HepG2 (cell line): Measurements from ENCODE around the gene UTP4. TPM values are rescaled to one million over a fixed set of nuclear protein-coding genes. Genes with fewer than 3 reads are reported as not detected.

ENCODE experiments used
- ATAC-seq: fragments of 200-7000 bp; cut with Tn5 transposase; 3 replicates; pipeline ENCODE4 v1.9.1; 2020; ENCODE audit warnings: mild to moderate bottlenecking, moderate library complexity
- Bru-seq: library from RNA; stranded (reverse); fragments of 400-500 nt; gene quantifications from one replicate; lab custom pipeline; 2021; lab: Mats Ljungman, UMichigan
- BruChase-seq, 2 experiments: library from RNA; stranded (reverse); fragments of 400-500 nt; gene quantifications; one replicate each; lab custom pipeline; 2021; lab: Mats Ljungman, UMichigan
- BruUV-seq: library from RNA; stranded (reverse); fragments of 400-500 nt; replicated peaks from 2 replicates; lab custom pipeline; 2021; lab: Mats Ljungman, UMichigan
- CTCF ChIA-PET: fragments of 300-600 bp; formaldehyde crosslinking; extraction: SDS; loops from one replicate; lab custom pipeline; 2021; ENCODE audit warnings: low total read pairs, inconsistent platforms, low intra/inter-chr PET ratio; lab: Yijun Ruan, JAX
- POLR2A ChIA-PET: fragments of 350-600 bp; sonication (Branson Sonifier 250); formaldehyde crosslinking; loops from one replicate; lab custom pipeline; 2020; ENCODE audit warnings: antibody characterized with exemption, inconsistent platforms; lab: Yijun Ruan, JAX
- DNase-seq: peaks from one replicate; pipeline ENCODE4 v3.0.0-alpha.2; 2015; ENCODE audit warnings: low spot score
- FAIRE-seq: peaks from 3 replicates; lab custom pipeline; 2011; peaks lifted over from hg19 to GRCh38; lab: Jason Lieb, UNC
- H2AFZ ChIP-seq: one replicate; pipeline ENCODE4 v1.6.1; 2011; ENCODE audit warnings: low read length, inconsistent platforms
- H3K27ac ChIP-seq: fragments of 300-600 bp; 3 replicates; pipeline ENCODE4 v1.8.0; 2011; ENCODE audit warnings: mixed run types, mild to moderate bottlenecking, mixed read lengths, low read length, inconsistent platforms; ENCODE audit not compliant: insufficient read depth; ENCODE audit errors: extremely low read length
- H3K27me3 ChIP-seq, 2 experiments: fragments of 200-600 bp in 1 of 2; 2 replicates in 1 of 2; 3 replicates in 1 of 2; pipeline versions ENCODE4 v1.6.0 to v1.8.0; 2011; ENCODE audit warnings: low read length in 2 of 2, mild to moderate bottlenecking in 2 of 2, moderate library complexity in 2 of 2, inconsistent platforms in 1 of 2; ENCODE audit not compliant: insufficient read depth in 2 of 2, control insufficient read depth in 1 of 2
- H3K36me3 ChIP-seq, 2 experiments: fragments of 200-600 bp in 1 of 2; replicated peaks in 1 of 2; 2 replicates in 1 of 2; 3 replicates in 1 of 2; pipeline versions ENCODE4 v1.5.1 to v1.8.0; 2011; ENCODE audit warnings: low read length in 2 of 2, inconsistent platforms in 1 of 2; ENCODE audit not compliant: insufficient read depth in 2 of 2, control insufficient read depth in 1 of 2
- H3K4me1 ChIP-seq: 2 replicates; pipeline ENCODE4 v1.5.1; 2012; ENCODE audit warnings: low read length, inconsistent platforms; ENCODE audit not compliant: insufficient read depth
- H3K4me2 ChIP-seq: 2 replicates; pipeline ENCODE4 v1.6.0; 2011; ENCODE audit warnings: low read depth, low read length, inconsistent platforms
- H3K4me3 ChIP-seq, 3 experiments: fragments of 200-600 bp in 1 of 3; sonication (generic), shearing (Covaris generic) in 1 of 3; replicated peaks in 1 of 3; 2 replicates each; pipeline ENCODE4 v1.5.1; 2011 to 2016; ENCODE audit warnings: low read length in 3 of 3, inconsistent platforms in 2 of 3, low read depth in 2 of 3, mild to moderate bottlenecking in 2 of 3, control low read depth in 1 of 3, mixed read lengths in 1 of 3; ENCODE audit not compliant: insufficient read depth in 1 of 3
- H3K79me2 ChIP-seq: one replicate; pipeline ENCODE4 v1.6.1; 2011; ENCODE audit warnings: low read length, inconsistent platforms; ENCODE audit not compliant: insufficient read depth
- H3K9ac ChIP-seq: 2 replicates; pipeline ENCODE4 v1.6.0; 2011; ENCODE audit warnings: mild to moderate bottlenecking, low read depth, low read length, inconsistent platforms; ENCODE audit not compliant: insufficient read depth
- H3K9me3 ChIP-seq: 2 replicates; pipeline ENCODE4 v1.5.1; 2012; ENCODE audit warnings: mild to moderate bottlenecking, low read length
- H4K20me1 ChIP-seq: 2 replicates; pipeline ENCODE4 v1.6.0; 2011; ENCODE audit warnings: inconsistent platforms, mild to moderate bottlenecking, low read length, moderate library complexity; ENCODE audit not compliant: insufficient read depth
- TRIM24 ChIP-seq: sonication (generic); formaldehyde crosslinking; IDR thresholded peaks from 2 replicates; pipeline ENCODE4 v1.8.0; 2022; ENCODE audit warnings: mild to moderate bottlenecking, missing genetic modification reagents
- ZFP82 ChIP-seq: sonication (generic); formaldehyde crosslinking; IDR thresholded peaks from 2 replicates; pipeline ENCODE4 v1.5.1; 2020; ENCODE audit warnings: mild to moderate bottlenecking, missing genetic modification reagents, borderline replicate concordance
- WGBS: methylation state at CpG from one replicate; pipeline ENCODE4 v1.1.6; 2017; ENCODE audit warnings: low lambda C conversion rate; 5-methylcytosine and 5-hydroxymethylcytosine counted together
- in situ Hi-C: cut with HindIII; loops from 2 replicates; pipeline ENCODE4 v1.10.0; 2017; ENCODE audit warnings: low pct_unique_long_range_greater_than_20kb; ENCODE audit not compliant: extremely low pct_ligation_motif_present
- intact Hi-C: fragments of 100-400 bp; cut with micrococcal nuclease; formaldehyde crosslinking; loops from one replicate; pipeline ENCODE4 v1.10.0; 2022; ENCODE audit not compliant: unreplicated experiment
- long read RNA-seq, 2 experiments: library from RNA in 1 of 2; library from polyadenylated mRNA in 1 of 2; stranded (forward) in 1 of 2; unstranded in 1 of 2; transcript quantifications; one replicate each; pipeline ENCODE4 v2.0.0, GENCODE V29; 2019 to 2022
- polyA minus RNA-seq, 3 experiments: library from RNA; depleted of rRNA, polyadenylated mRNA; stranded (reverse); fragments of >200 nt; gene quantifications; 2 replicates each; pipeline ENCODE4 v1.2.3, GENCODE V29; 2011; ENCODE audit warnings: low replicate concordance in 1 of 3
- polyA plus RNA-seq, 8 experiments: library from polyadenylated mRNA; depleted of rRNA in 3 of 8; stranded (reverse) in 7 of 8; unstranded in 1 of 8; fragments of >200 nt; fragmentation: Illumina TruSeq in 4 of 8; extraction: Trizol in 4 of 8; gene quantifications; 2 replicates each; pipeline versions ENCODE4 v1.2.1 to v1.2.3, GENCODE V29; 2011 to 2016; ENCODE audit warnings: low read depth in 4 of 8, missing spikeins in 1 of 8, mixed read lengths in 1 of 8; ENCODE audit not compliant: insufficient read depth in 1 of 8
- total RNA-seq, 5 experiments: library from RNA; depleted of rRNA; stranded (reverse); fragments of >200 nt; fragmentation: Illumina TruSeq; extraction: Trizol; gene quantifications; 2 replicates each; pipeline ENCODE4 v1.2.3, GENCODE V29; 2016; ENCODE audit warnings: low read depth in 1 of 5
- TF ChIP-seq, protein P1 (sequence below): sonication (generic); formaldehyde crosslinking; IDR thresholded peaks from 2 replicates; pipeline ENCODE4 v1.4.0; 2020; ENCODE audit warnings: mild to moderate bottlenecking, low read depth, missing genetic modification reagents
- TF ChIP-seq, protein P2 (sequence below): sonication (generic); formaldehyde crosslinking; IDR thresholded peaks from 2 replicates; pipeline ENCODE4 v1.4.0; 2020; ENCODE audit warnings: low read depth, missing genetic modification reagents

UTP4 gene
- total RNA-seq (2016; rRNA removed; fragmentation: Illumina TruSeq; extraction: Trizol) (30.0 and 57.1 TPM in 2 replicates), polyA plus RNA-seq (2011; rRNA removed) (85.8 and 91.2 TPM in 2 replicates), polyA minus RNA-seq (2011; rRNA and poly(A)+ RNA removed; ENCODE audit: low replicate concordance) (126 and 208 TPM in 2 replicates), Bru-seq, nascent RNA (percentile 85 among the genes with signal in this experiment), BruChase-seq, experiment 1, labeled RNA remaining after a 6-hour chase (percentile 90 among the genes with signal in this experiment), BruChase-seq, experiment 2, labeled RNA remaining after a 2-hour chase (percentile 89 among the genes with signal in this experiment)
- total RNA-seq (2016; cell fraction: cytosol; rRNA removed; fragmentation: Illumina TruSeq; extraction: Trizol; ENCODE audit: low read depth), result 37.9 and 40.6 TPM in 2 replicates
- total RNA-seq (2016; cell fraction: insoluble cytoplasmic fraction; rRNA removed; fragmentation: Illumina TruSeq; extraction: Trizol), result 26.3 and 63.5 TPM in 2 replicates
- 33.1 and 34.6 TPM in 2 replicates for total RNA-seq (2016; cell fraction: membrane; rRNA removed; fragmentation: Illumina TruSeq; extraction: Trizol)
- 37.9 and 38.1 TPM in 2 replicates for total RNA-seq (2016; cell fraction: nucleus; rRNA removed; fragmentation: Illumina TruSeq; extraction: Trizol)
- 70.4 and 88.9 TPM in 2 replicates for polyA plus RNA-seq (2011; cell fraction: cytosol; rRNA removed)
- polyA plus RNA-seq (2011; cell fraction: nucleus; rRNA removed), result 58.2 and 63.9 TPM in 2 replicates
- polyA plus RNA-seq (2012), result 65.9 and 68.1 TPM in 2 replicates
- polyA plus RNA-seq (2016; cell fraction: cytosol; fragmentation: Illumina TruSeq; extraction: Trizol; ENCODE audit: low read depth), result 21.9 and 27.0 TPM in 2 replicates
- 119 and 121 TPM in 2 replicates for polyA plus RNA-seq (2016; cell fraction: insoluble cytoplasmic fraction; fragmentation: Illumina TruSeq; extraction: Trizol; ENCODE audit: low read depth)
- polyA plus RNA-seq (2016; cell fraction: membrane; fragmentation: Illumina TruSeq; extraction: Trizol; ENCODE audit: low read depth), result 30.9 and 36.3 TPM in 2 replicates
- polyA plus RNA-seq (2016; cell fraction: nucleus; fragmentation: Illumina TruSeq; extraction: Trizol; ENCODE audit: insufficient read depth, low read depth), result 71.6 and 78.5 TPM in 2 replicates
- polyA minus RNA-seq (2011; cell fraction: cytosol; rRNA and poly(A)+ RNA removed), result 51.0 and 51.2 TPM in 2 replicates
- polyA minus RNA-seq (2011; cell fraction: nucleus; rRNA and poly(A)+ RNA removed), result 59.6 and 65.4 TPM in 2 replicates
- long read RNA-seq, experiment 1, transcript UTP4-203 (17 exons, 2,186 nt), result minor isoform, 7 of 73 reads
- long read RNA-seq, experiment 1, transcript UTP4-201 (17 exons, 2,322 nt), result major isoform, 50 of 73 reads
- long read RNA-seq, experiment 1, partial matches to known transcripts, result 11 of 73 reads
- long read RNA-seq, experiment 1, other reads (novel, unspliced or antisense), result 5 of 73 reads
- long read RNA-seq, experiment 2, transcript UTP4-203 (17 exons, 2,186 nt), result minor isoform, 11 of 224 reads
- long read RNA-seq, experiment 2, transcript UTP4-201 (17 exons, 2,322 nt), result major isoform, 75 of 224 reads
- long read RNA-seq, experiment 2, partial matches to known transcripts, result 90 of 224 reads
- long read RNA-seq, experiment 2, other reads (novel, unspliced or antisense), result 47 of 224 reads

DNA sequence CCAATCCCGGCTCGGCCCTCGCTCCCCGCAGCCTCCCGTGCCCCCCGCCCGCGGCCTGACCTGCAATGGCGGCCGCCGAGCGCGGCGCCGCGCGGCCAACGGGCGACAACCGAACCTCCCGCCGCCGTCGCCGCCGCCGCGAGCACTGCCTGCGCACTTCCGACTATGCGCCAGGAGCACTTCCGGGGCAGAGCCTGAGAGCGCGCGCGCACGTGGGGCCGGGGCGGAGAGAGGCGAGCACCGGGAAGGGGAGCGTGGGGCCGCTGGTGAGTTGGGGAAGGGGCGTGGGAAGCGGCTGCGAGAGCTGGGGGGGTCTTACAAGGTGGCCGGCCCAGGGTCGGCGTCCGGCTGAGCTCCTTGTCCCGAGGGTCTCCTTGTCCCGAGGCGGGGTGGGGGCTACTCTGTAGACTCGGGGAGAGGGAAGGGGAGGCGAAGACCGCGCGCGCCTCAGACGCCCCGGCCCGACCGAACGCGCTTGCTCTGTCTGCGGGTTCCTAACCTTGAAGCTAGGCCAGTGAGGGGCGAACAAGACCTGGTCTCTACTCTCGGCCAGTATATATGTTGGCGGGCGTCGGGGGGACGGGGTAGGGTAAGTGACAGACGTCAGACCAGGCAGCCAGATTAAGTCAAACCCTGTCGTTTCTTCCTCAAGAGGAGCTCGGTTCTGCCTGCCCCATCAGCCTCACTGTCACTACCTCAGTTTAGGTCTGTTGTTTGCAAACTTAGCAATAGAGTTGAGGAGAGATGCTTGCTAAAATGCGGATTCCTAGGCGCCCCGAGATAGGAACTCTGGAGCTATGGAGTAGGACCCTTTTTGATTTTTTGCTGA lies at the start of gene UTP4, which contains the start of gene CHTF8:
Gene UTP4 (plus strand): TSS at position 226 of the 829 bp plus-strand sequence. CDS start 811 bp downstream, outside the sequence.
Gene CHTF8 (minus strand): TSS at position 165 of the 829 bp plus-strand sequence. CDS start 11,130 bp downstream, outside the sequence.
- 0 out of 2 replicates have a peak, but pooled peaks cover 3% of the 10 kb centered on the region for H4K20me1 ChIP-seq
- CTCF ChIA-PET, result no interaction called here
- peak; percentile 95 for ATAC-seq
- no peak for FAIRE-seq
- H3K36me3 ChIP-seq, result peaks cover 4 to 29% of the 10 kb centered on the region in 2 experiments; a peak in 4 of 5 replicates
- H3K9me3 ChIP-seq, result no peaks in the 10 kb centered on the region
- H3K27ac ChIP-seq, result peak within 1 kb of the TSS; percentile 97
- H2AFZ ChIP-seq, result no peak within 1 kb of the TSS
- BruUV-seq, result no TSS peak
- H3K9ac ChIP-seq, result peak within 1 kb of the TSS; percentile 99
- in situ Hi-C loops (no loop called here), intact Hi-C loops (loop anchor here (10.0 kb wide), 1 partner anchor 608 kb away; no protein-coding TSS in a partner anchor)
- H3K79me2 ChIP-seq, result peaks cover 78% of the 10 kb centered on the region
- peak within 1 kb of the TSS; percentile 87 to 98 (median 91) for H3K4me3 ChIP-seq
- peaks cover 50% of the 10 kb centered on the region for H3K4me1 ChIP-seq
- under 1% methylated on average over 42 of the region's 78 CpGs for WGBS
- peak; percentile 79 for DNase-seq
- H3K4me2 ChIP-seq, result peak within 1 kb of the TSS; percentile 83
- POLR2A ChIA-PET, result interaction anchor here (0.6 to 1.6 kb wide), 13 partner anchors 11 to 431 kb away, joined by 3 to 11 read pairs (median 3); partner anchors contain the start of gene SNTB2
- no peaks in the 10 kb centered on the region; a peak in 1 of 5 replicates for H3K27me3 ChIP-seq
- TF ChIP-seq TRIM24 (CRISPR knock-in tag) (no peak), ZFP82 (CRISPR knock-in tag) (peak; percentile 47; the same call in 1 of the 2 replicates)
- TF ChIP-seq, protein P1, sequence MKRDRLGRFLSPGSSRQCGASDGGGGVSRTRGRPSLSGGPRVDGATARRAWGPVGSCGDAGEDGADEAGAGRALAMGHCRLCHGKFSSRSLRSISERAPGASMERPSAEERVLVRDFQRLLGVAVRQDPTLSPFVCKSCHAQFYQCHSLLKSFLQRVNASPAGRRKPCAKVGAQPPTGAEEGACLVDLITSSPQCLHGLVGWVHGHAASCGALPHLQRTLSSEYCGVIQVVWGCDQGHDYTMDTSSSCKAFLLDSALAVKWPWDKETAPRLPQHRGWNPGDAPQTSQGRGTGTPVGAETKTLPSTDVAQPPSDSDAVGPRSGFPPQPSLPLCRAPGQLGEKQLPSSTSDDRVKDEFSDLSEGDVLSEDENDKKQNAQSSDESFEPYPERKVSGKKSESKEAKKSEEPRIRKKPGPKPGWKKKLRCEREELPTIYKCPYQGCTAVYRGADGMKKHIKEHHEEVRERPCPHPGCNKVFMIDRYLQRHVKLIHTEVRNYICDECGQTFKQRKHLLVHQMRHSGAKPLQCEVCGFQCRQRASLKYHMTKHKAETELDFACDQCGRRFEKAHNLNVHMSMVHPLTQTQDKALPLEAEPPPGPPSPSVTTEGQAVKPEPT (CRISPR knock-in tag), result 0 out of 2 replicates have a peak, but pooled peaks have one; percentile 64
- TF ChIP-seq, protein P2, sequence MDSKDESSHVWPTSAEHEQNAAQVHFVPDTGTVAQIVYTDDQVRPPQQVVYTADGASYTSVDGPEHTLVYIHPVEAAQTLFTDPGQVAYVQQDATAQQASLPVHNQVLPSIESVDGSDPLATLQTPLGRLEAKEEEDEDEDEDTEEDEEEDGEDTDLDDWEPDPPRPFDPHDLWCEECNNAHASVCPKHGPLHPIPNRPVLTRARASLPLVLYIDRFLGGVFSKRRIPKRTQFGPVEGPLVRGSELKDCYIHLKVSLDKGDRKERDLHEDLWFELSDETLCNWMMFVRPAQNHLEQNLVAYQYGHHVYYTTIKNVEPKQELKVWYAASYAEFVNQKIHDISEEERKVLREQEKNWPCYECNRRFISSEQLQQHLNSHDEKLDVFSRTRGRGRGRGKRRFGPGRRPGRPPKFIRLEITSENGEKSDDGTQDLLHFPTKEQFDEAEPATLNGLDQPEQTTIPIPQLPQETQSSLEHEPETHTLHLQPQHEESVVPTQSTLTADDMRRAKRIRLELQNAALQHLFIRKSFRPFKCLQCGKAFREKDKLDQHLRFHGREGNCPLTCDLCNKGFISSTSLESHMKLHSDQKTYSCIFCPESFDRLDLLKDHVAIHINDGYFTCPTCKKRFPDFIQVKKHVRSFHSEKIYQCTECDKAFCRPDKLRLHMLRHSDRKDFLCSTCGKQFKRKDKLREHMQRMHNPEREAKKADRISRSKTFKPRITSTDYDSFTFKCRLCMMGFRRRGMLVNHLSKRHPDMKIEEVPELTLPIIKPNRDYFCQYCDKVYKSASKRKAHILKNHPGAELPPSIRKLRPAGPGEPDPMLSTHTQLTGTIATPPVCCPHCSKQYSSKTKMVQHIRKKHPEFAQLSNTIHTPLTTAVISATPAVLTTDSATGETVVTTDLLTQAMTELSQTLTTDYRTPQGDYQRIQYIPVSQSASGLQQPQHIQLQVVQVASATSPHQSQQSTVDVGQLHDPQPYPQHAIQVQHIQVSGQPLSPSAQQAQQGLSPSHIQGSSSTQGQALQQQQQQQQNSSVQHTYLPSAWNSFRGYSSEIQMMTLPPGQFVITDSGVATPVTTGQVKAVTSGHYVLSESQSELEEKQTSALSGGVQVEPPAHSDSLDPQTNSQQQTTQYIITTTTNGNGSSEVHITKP (CRISPR knock-in tag), result no peak
